H9 (cell line): ENCODE measurements around the gene TRMT61A. TPM values are rescaled to one million over a fixed set of nuclear protein-coding genes. Genes with fewer than 3 reads are reported as not detected.

Experiments used
- DNase-seq: peaks from one replicate; pipeline ENCODE4 v3.0.0-alpha.2; 2017
- H2AFZ ChIP-seq: one replicate; pipeline ENCODE4 v1.6.1; 2013; ENCODE audit warnings: mild to moderate bottlenecking, low read length, control low read depth, moderate library complexity
- H2AK5ac ChIP-seq: 2 replicates; pipeline ENCODE4 v1.6.1; 2013; ENCODE audit warnings: low read length, control low read depth, mixed read lengths; ENCODE audit not compliant: insufficient read length
- H2BK120ac ChIP-seq: one replicate; pipeline ENCODE4 v1.6.1; 2013; ENCODE audit warnings: low read depth, mild to moderate bottlenecking, low read length, control low read depth, inconsistent platforms; ENCODE audit not compliant: poor library complexity, severe bottlenecking
- H2BK12ac ChIP-seq: 2 replicates; pipeline ENCODE4 v1.6.1; 2013; ENCODE audit warnings: low read length, control low read depth, mixed read lengths, low read depth; ENCODE audit not compliant: insufficient read length
- H2BK15ac ChIP-seq: 2 replicates; pipeline ENCODE4 v1.6.1; 2013; ENCODE audit warnings: low read depth, low read length, control low read depth
- H2BK20ac ChIP-seq: one replicate; pipeline ENCODE4 v1.6.1; 2013; ENCODE audit warnings: low read depth, mild to moderate bottlenecking, low read length, control low read depth, inconsistent platforms; ENCODE audit not compliant: poor library complexity, severe bottlenecking
- H2BK5ac ChIP-seq: 2 replicates; pipeline ENCODE4 v1.6.1; 2013; ENCODE audit warnings: low read length, control low read depth, mixed read lengths; ENCODE audit not compliant: insufficient read length
- H3K14ac ChIP-seq: 2 replicates; pipeline ENCODE4 v1.6.1; 2013; ENCODE audit warnings: low read length, control low read depth; ENCODE audit not compliant: insufficient read depth
- H3K18ac ChIP-seq: 2 replicates; pipeline ENCODE4 v1.6.1; 2013; ENCODE audit warnings: low read depth, mild to moderate bottlenecking, mixed read lengths, low read length, control low read depth; ENCODE audit not compliant: insufficient read length
- H3K23ac ChIP-seq: 2 replicates; pipeline ENCODE4 v1.6.1; 2013; ENCODE audit warnings: low read length, control low read depth, mixed read lengths, low read depth; ENCODE audit not compliant: insufficient read length
- H3K23me2 ChIP-seq: 2 replicates; pipeline ENCODE4 v1.6.1; 2013; ENCODE audit warnings: low read depth, mild to moderate bottlenecking, mixed read lengths, low read length, control low read depth; ENCODE audit not compliant: insufficient read length, poor library complexity, severe bottlenecking
- H3K27ac ChIP-seq: 2 replicates; pipeline ENCODE4 v1.5.1; 2013; ENCODE audit warnings: low read length, control low read depth, mixed read lengths, low read depth; ENCODE audit not compliant: insufficient read length
- H3K27me3 ChIP-seq: 2 replicates; pipeline ENCODE4 v1.6.1; 2013; ENCODE audit warnings: low read length, control low read depth, inconsistent platforms; ENCODE audit not compliant: insufficient read depth
- H3K4ac ChIP-seq: 2 replicates; pipeline ENCODE4 v1.6.1; 2013; ENCODE audit warnings: low read depth, mild to moderate bottlenecking, control low read depth, inconsistent platforms, low read length, moderate library complexity
- H3K4me1 ChIP-seq: 2 replicates; pipeline ENCODE4 v1.6.1; 2013; ENCODE audit warnings: low read length, control low read depth, inconsistent platforms; ENCODE audit not compliant: insufficient read depth
- H3K4me2 ChIP-seq: 2 replicates; pipeline ENCODE4 v1.6.1; 2013; ENCODE audit warnings: low read length, control low read depth, mixed read lengths; ENCODE audit not compliant: insufficient read length, insufficient read depth
- H3K56ac ChIP-seq: 2 replicates; pipeline ENCODE4 v1.6.1; 2013; ENCODE audit warnings: low read depth, mild to moderate bottlenecking, mixed read lengths, low read length, control low read depth; ENCODE audit not compliant: insufficient read length
- H3K79me1 ChIP-seq: 2 replicates; pipeline ENCODE4 v1.6.1; 2013; ENCODE audit warnings: low read depth, mild to moderate bottlenecking, moderate library complexity, low read length, control low read depth, inconsistent platforms; ENCODE audit not compliant: insufficient read depth, poor library complexity, severe bottlenecking
- H3K79me2 ChIP-seq: 2 replicates; pipeline ENCODE4 v1.6.1; 2013; ENCODE audit warnings: low read length, control low read depth, inconsistent platforms; ENCODE audit not compliant: insufficient read depth
- H3K9ac ChIP-seq: 2 replicates; pipeline ENCODE4 v1.6.1; 2013; ENCODE audit warnings: low read length, control low read depth, mixed read lengths; ENCODE audit not compliant: insufficient read length; ENCODE audit errors: extremely low read depth
- H3K9me3 ChIP-seq: one replicate; pipeline ENCODE4 v1.6.1; 2013; ENCODE audit warnings: low read depth, low read length, inconsistent platforms; ENCODE audit not compliant: control insufficient read depth
- H3T11ph ChIP-seq: one replicate; pipeline ENCODE4 v1.6.1; 2013; ENCODE audit warnings: mild to moderate bottlenecking, low read length, control low read depth, inconsistent platforms
- H4K20me1 ChIP-seq: one replicate; pipeline ENCODE4 v1.6.1; 2013; ENCODE audit not compliant: control insufficient read depth, insufficient read length, insufficient read depth
- H4K5ac ChIP-seq: 2 replicates; pipeline ENCODE4 v1.6.1; 2013; ENCODE audit warnings: low read depth, mild to moderate bottlenecking, mixed read lengths, low read length, control low read depth; ENCODE audit not compliant: insufficient read length
- H4K8ac ChIP-seq: replicated peaks from 2 replicates; pipeline ENCODE4 v1.6.1; 2013; ENCODE audit warnings: low read length, control low read depth, mixed read lengths, low read depth; ENCODE audit not compliant: insufficient read length
- H4K91ac ChIP-seq: 2 replicates; pipeline ENCODE4 v1.6.1; 2013; ENCODE audit warnings: low read depth, mild to moderate bottlenecking, moderate library complexity, mixed read lengths, low read length, control low read depth; ENCODE audit not compliant: insufficient read length
- H3K27ac Mint-ChIP-seq, 3 experiments: 2 replicates in 2 of 3; 3 replicates in 1 of 3; pipeline ENCODE4 v1.8.0; 2020 to 2021; ENCODE audit warnings: mixed read lengths in 3 of 3, mild to moderate bottlenecking in 1 of 3, moderate library complexity in 1 of 3
- H3K27me3 Mint-ChIP-seq: 2 replicates; pipeline ENCODE4 v1.8.0; 2021; ENCODE audit warnings: low read depth, mild to moderate bottlenecking, moderate library complexity, mixed read lengths
- H3K36me3 Mint-ChIP-seq, 3 experiments: 2 replicates in 2 of 3; 3 replicates in 1 of 3; pipeline ENCODE4 v1.8.0; 2020 to 2021; ENCODE audit warnings: low read depth in 3 of 3, mixed read lengths in 3 of 3; ENCODE audit not compliant: insufficient read depth in 1 of 3
- H3K4me1 Mint-ChIP-seq, 2 experiments: 2 replicates each; pipeline ENCODE4 v1.8.0; 2020; ENCODE audit warnings: mixed read lengths in 2 of 2
- H3K4me3 Mint-ChIP-seq, 2 experiments: 2 replicates in 1 of 2; 3 replicates in 1 of 2; pipeline ENCODE4 v1.8.0; 2020 to 2021; ENCODE audit warnings: mild to moderate bottlenecking in 2 of 2, mixed read lengths in 2 of 2, moderate library complexity in 1 of 2
- H3K9me3 Mint-ChIP-seq, 2 experiments: 2 replicates in 1 of 2; 3 replicates in 1 of 2; pipeline ENCODE4 v1.8.0; 2020; ENCODE audit warnings: mild to moderate bottlenecking in 2 of 2, mixed read lengths in 2 of 2, moderate library complexity in 1 of 2
- CTCF ChIP-seq: fragments of 200-600 bp; sonication (generic); conservative IDR thresholded peaks from 3 replicates; pipeline ENCODE4 v1.8.0; 2021; ENCODE audit warnings: antibody characterized with exemption, mild to moderate bottlenecking
- WGBS: extraction: QIAGEN DNeasy Blood & Tissue Kit; methylation state at CpG from one replicate; pipeline ENCODE4 v1.1.7; 2013; ENCODE audit warnings: missing lambda C conversion rate, low lambda C conversion rate, mixed read lengths; ENCODE audit not compliant: insufficient read length; ENCODE audit errors: extremely low coverage; 5-methylcytosine and 5-hydroxymethylcytosine counted together
- total RNA-seq: library from RNA; stranded (reverse); gene quantifications from 2 replicates; pipeline ENCODE4 v1.2.1, GENCODE V29; 2021

Gene TRMT61A
- total RNA-seq, 1 experiment from 2014 or later, result 21.9 TPM

DNA sequence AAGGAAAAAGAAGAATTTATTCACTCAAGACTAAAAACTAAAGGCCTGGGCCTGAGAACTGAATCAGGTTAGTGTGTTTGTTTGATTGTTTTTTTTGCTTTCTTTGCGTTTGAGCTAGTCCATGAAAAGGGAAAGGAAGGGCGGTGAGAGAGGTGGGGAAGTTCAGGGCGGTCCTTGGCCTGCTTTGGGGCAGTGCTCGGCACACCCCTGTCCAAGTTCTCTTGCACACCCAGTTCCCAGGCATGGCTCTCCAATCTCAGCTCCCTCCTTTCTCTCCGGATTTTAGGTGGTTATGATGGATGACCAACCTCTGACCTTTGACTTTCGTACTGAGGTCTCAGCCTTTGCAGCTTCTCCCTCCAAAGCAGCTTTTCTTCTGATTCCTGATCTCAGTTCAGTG is 45.1 kb downstream of the TRMT61A start:
- H3K79me2 ChIP-seq, result no peaks in the 10 kb centered on the region
- no peak overlapping the region for H3K4me3 Mint-ChIP-seq
- no peak overlapping the region for H3K23ac ChIP-seq
- no peak overlapping the region for H3K27ac ChIP-seq
- no peaks in the 10 kb centered on the region for H3K9me3 Mint-ChIP-seq
- no peak overlapping the region for H3K14ac ChIP-seq
- no peak for DNase-seq
- H2AK5ac ChIP-seq, result no peak overlapping the region
- no peak overlapping the region for H3K18ac ChIP-seq
- no peak overlapping the region for H3K56ac ChIP-seq
- H3K27me3 Mint-ChIP-seq, result no peaks in the 10 kb centered on the region; the same call in 1 of the 2 replicates
- H3T11ph ChIP-seq, result no peak overlapping the region
- H3K4ac ChIP-seq, result no peak overlapping the region
- H3K79me1 ChIP-seq, result no peaks in the 10 kb centered on the region
- no peaks in the 10 kb centered on the region for H3K4me1 ChIP-seq
- no peak overlapping the region for H4K5ac ChIP-seq
- H2BK120ac ChIP-seq, result no peak overlapping the region
- H4K20me1 ChIP-seq, result no peaks in the 10 kb centered on the region
- peaks cover 16 to 54% (median 38%) of the 10 kb centered on the region in 3 experiments for H3K36me3 Mint-ChIP-seq
- no peaks in the 10 kb centered on the region for H3K23me2 ChIP-seq
- H4K8ac ChIP-seq, result no peak overlapping the region
- no peak for TF ChIP-seq CTCF
- H2BK12ac ChIP-seq, result no peak overlapping the region
- no peak overlapping the region for H2BK15ac ChIP-seq
- no peak overlapping the region for H3K4me2 ChIP-seq
- no peak overlapping the region for H4K91ac ChIP-seq
- peaks cover 9 to 10% of the 10 kb centered on the region in 2 experiments for H3K4me1 Mint-ChIP-seq
- H3K27me3 ChIP-seq, result no peaks in the 10 kb centered on the region
- WGBS, result no CpG with 5 or more reads among the region's 6 CpGs
- peak overlapping the region in 2 of 3 experiments; percentile 56 to 77; a peak in 3 of 7 replicates for H3K27ac Mint-ChIP-seq
- H3K9ac ChIP-seq, result no peak overlapping the region
- no peak overlapping the region for H2AFZ ChIP-seq
- no peaks in the 10 kb centered on the region for H3K9me3 ChIP-seq
- H2BK5ac ChIP-seq, result no peak overlapping the region
- no peak overlapping the region for H2BK20ac ChIP-seq
